ENCODE measurements around the gene MLXIP. TPM values are rescaled to one million over a fixed set of nuclear protein-coding genes. Genes with fewer than 3 reads are reported as not detected.

MLXIP gene
- total and polyA plus RNA-seq, 9 donors: 23.2 to 111 (median 83.8) TPM

DNA sequence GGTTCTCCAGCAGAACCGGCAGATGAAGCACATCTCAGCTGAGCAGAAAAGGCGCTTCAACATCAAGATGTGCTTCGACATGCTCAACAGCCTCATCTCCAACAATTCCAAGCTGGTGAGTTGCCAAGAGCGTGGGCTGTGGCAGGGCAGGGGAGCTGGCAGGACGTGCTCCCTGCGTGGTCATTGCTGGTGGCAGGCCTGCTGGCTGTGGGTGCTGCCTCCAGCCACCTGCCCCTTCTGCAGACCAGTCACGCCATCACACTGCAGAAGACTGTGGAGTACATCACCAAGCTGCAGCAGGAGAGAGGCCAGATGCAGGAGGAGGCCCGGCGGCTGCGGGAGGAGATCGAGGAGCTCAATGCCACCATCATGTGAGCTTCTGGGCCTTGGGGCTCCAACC, 59.6 kb downstream of the MLXIP start:
- no peaks in the 10 kb centered on the region for H3K9me3 ChIP-seq
- WGBS, 3 donors: 73 to 79% (median 76%) methylated on average over 11 of the region's 11 CpGs
- H3K4me1 ChIP-seq (ENCODE audit: insufficient read depth): no peaks in the 10 kb centered on the region
- TF ChIP-seq, protein P1, sequence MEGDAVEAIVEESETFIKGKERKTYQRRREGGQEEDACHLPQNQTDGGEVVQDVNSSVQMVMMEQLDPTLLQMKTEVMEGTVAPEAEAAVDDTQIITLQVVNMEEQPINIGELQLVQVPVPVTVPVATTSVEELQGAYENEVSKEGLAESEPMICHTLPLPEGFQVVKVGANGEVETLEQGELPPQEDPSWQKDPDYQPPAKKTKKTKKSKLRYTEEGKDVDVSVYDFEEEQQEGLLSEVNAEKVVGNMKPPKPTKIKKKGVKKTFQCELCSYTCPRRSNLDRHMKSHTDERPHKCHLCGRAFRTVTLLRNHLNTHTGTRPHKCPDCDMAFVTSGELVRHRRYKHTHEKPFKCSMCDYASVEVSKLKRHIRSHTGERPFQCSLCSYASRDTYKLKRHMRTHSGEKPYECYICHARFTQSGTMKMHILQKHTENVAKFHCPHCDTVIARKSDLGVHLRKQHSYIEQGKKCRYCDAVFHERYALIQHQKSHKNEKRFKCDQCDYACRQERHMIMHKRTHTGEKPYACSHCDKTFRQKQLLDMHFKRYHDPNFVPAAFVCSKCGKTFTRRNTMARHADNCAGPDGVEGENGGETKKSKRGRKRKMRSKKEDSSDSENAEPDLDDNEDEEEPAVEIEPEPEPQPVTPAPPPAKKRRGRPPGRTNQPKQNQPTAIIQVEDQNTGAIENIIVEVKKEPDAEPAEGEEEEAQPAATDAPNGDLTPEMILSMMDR (IDR thresholded peaks at IDR 0.05): no peak
- no peak for TF ChIP-seq POLR2A (IDR thresholded peaks at IDR 0.05)
- no peak for TF ChIP-seq EP300 (IDR thresholded peaks at IDR 0.05)
- no peaks in the 10 kb centered on the region for H3K36me3 ChIP-seq
- no peaks in the 10 kb centered on the region for H3K27me3 ChIP-seq
- no peak overlapping the region for H3K4me3 ChIP-seq
- intact Hi-C loops (cut with DNase I): no loop called here
- no peak overlapping the region for H3K27ac ChIP-seq
- no peak for DNase-seq

DNA sequence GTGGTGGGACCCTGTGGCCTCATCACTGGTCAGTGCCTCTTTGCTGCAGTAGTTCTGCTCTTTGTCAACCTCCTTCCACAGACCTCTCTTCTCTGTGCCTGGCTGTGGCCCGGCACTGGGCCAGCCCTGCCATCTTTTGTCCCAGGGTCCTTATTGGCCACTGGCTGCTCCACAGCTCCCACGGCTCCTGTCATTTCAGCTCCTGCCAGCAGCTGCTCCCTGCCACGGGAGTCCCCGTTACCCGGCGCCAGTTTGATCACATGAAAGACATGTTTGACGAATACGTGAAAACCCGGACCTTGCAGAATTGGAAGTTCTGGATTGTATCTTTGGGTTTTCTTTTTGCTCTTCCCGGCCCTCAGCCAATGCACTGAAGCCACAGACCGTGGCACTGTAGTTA, 60.1 kb downstream of the MLXIP start:
- Histone ChIP-seq H3K36me3 (no peaks in the 10 kb centered on the region), H3K27ac (no peak overlapping the region), H3K27me3 (no peaks in the 10 kb centered on the region), H3K4me3 (no peak overlapping the region), H3K4me1 (ENCODE audit: insufficient read depth) (no peaks in the 10 kb centered on the region), H3K9me3 (no peaks in the 10 kb centered on the region)
- no peak for DNase-seq
- intact Hi-C loops (cut with DNase I): no loop called here
- WGBS, 3 donors: 82 to 88% (median 82%) methylated on average over 11 of the region's 11 CpGs
- TF ChIP-seq POLR2A (IDR thresholded peaks at IDR 0.05): no peak
- TF ChIP-seq EP300 (IDR thresholded peaks at IDR 0.05): no peak
- TF ChIP-seq, protein P1 (IDR thresholded peaks at IDR 0.05): no peak

DNA sequence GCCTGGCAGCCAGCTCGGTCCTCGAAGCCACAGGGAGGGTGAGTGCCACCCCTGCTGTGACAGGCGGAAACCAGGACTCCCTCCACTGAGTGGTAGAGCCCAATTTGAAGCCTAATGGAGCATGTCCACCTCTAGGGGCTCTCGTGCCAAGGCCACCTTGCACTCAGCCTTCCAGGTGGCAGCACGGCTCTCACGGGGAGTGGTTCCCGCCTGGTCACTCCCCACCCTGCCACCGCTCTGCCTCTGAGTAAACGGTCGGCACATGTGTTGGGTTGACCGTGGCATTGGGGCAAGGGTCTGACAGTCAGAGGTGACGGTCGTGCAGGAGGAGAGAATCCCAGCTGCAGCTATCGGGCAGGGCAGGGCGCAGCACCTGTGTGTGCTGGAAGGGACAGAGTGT, 60.7 kb downstream of the MLXIP start:
- H3K9me3 ChIP-seq: no peaks in the 10 kb centered on the region
- H3K4me1 ChIP-seq (ENCODE audit: insufficient read depth): no peaks in the 10 kb centered on the region
- H3K27me3 ChIP-seq: no peaks in the 10 kb centered on the region
- 86 to 91% (median 91%) methylated on average over 15 of the region's 15 CpGs for WGBS, 3 donors
- no peak for TF ChIP-seq POLR2A (IDR thresholded peaks at IDR 0.05)
- no peak for TF ChIP-seq EP300 (IDR thresholded peaks at IDR 0.05)
- TF ChIP-seq, protein P1 (IDR thresholded peaks at IDR 0.05): no peak
- H3K36me3 ChIP-seq: no peaks in the 10 kb centered on the region
- no peak overlapping the region for H3K27ac ChIP-seq
- no peak overlapping the region for H3K4me3 ChIP-seq
- DNase-seq: no peak
- intact Hi-C loops (cut with DNase I): no loop called here

DNA sequence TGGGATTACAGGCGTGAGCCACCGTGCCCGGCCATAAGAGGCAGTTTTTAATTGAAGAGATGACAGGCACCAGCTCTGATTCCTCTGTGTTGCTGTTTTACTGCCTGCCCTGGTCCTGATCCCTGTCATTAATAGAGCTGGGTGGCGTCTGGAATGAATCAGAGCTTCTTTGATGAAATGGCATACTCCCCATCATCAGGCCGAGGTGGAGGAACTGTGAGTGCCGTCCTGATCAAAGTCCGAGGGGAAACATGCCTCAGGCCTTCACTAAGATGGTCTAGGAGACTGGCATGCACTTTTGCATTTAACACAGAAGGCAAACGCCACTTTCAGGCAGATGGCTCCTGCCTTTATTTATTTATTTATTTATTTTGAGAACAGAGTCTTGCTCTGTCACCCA, 61.4 kb downstream of the MLXIP start:
- Histone ChIP-seq H3K27me3 (no peaks in the 10 kb centered on the region), H3K9me3 (no peaks in the 10 kb centered on the region), H3K27ac (no peak overlapping the region), H3K4me1 (ENCODE audit: insufficient read depth) (no peaks in the 10 kb centered on the region), H3K36me3 (no peaks in the 10 kb centered on the region), H3K4me3 (no peak overlapping the region)
- 83 to 90% (median 88%) methylated on average over 8 of the region's 8 CpGs for WGBS, 3 donors
- TF ChIP-seq POLR2A (IDR thresholded peaks at IDR 0.05) (no peak), EP300 (IDR thresholded peaks at IDR 0.05) (no peak)
- TF ChIP-seq, protein P1 (IDR thresholded peaks at IDR 0.05): no peak
- no peak for DNase-seq
- intact Hi-C loops (cut with DNase I): no loop called here

Measured in ovary (tissue), 9 donors.